ENCODE data around the gene PHF21A. TPM values are rescaled to one million over a fixed set of nuclear protein-coding genes. Genes with fewer than 3 reads are reported as not detected.

PHF21A gene
- total RNA-seq, 4 donors from 2014 or later: 9.8 to 20.2 (median 15.4) TPM

- Histone ChIP-seq H3K27ac (no peak overlapping the region), H3K27me3 (peaks cover 17 to 33% (median 21%) of the 10 kb centered on the region in 3 donors), H3K4me1 (peaks cover 3 to 10% of the 10 kb centered on the region in 2 donors), H3K9me3 (no peaks in the 10 kb centered on the region), H3K36me3 (no peaks in the 10 kb centered on the region), H3K4me3 (no peak overlapping the region)
- no peak for TF ChIP-seq POLR2A (IDR thresholded peaks at IDR 0.05)
- no peak for TF ChIP-seq CTCF (IDR thresholded peaks at IDR 0.05 in 4 of 5, conservative IDR thresholded peaks at IDR 0.05 in 1 of 5)
- DNase-seq (no peak), ATAC-seq (no peak)
- in situ Hi-C loops (cut with MboI; ENCODE audit: low sequenced_read_pairs in 4 of 4) (no loop called here), intact Hi-C loops (cut with DNase I; ENCODE audit: low total_unique reads) (no loop called here)
These were observed 193.4 kb downstream of the PHF21A start for GRCh38 chr11:45927684-45928413.

- in situ Hi-C loops (cut with MboI; ENCODE audit: low sequenced_read_pairs in 4 of 4) (no loop called here), intact Hi-C loops (cut with DNase I; ENCODE audit: low total_unique reads) (no loop called here)
- H3K4me1 ChIP-seq: peaks cover 5 to 10% of the 10 kb centered on the region in 2 donors
- H3K36me3 ChIP-seq: no peaks in the 10 kb centered on the region
- peaks cover 23 to 38% (median 26%) of the 10 kb centered on the region in 3 donors for H3K27me3 ChIP-seq
- TF ChIP-seq CTCF (IDR thresholded peaks at IDR 0.05 in 4 of 5, conservative IDR thresholded peaks at IDR 0.05 in 1 of 5) (no peak), POLR2A (IDR thresholded peaks at IDR 0.05) (no peak)
- no peak overlapping the region for H3K4me3 ChIP-seq
- no peak for ATAC-seq
- no peak overlapping the region for H3K27ac ChIP-seq
- DNase-seq: no peak
- no peaks in the 10 kb centered on the region for H3K9me3 ChIP-seq
These were observed 193.9 kb downstream of the PHF21A start for GRCh38 chr11:45927332-45927683.

- no peak overlapping the region for H3K27ac ChIP-seq
- DNase-seq (no peak), ATAC-seq (no peak)
- no peak overlapping the region for H3K4me3 ChIP-seq
- no peaks in the 10 kb centered on the region for H3K9me3 ChIP-seq
- H3K36me3 ChIP-seq: no peaks in the 10 kb centered on the region
- in situ Hi-C loops (cut with MboI; ENCODE audit: low sequenced_read_pairs in 4 of 4) (no loop called here), intact Hi-C loops (cut with DNase I; ENCODE audit: low total_unique reads) (no loop called here)
- peaks cover 27 to 42% (median 32%) of the 10 kb centered on the region in 3 donors for H3K27me3 ChIP-seq
- no peak for TF ChIP-seq CTCF (IDR thresholded peaks at IDR 0.05 in 4 of 5, conservative IDR thresholded peaks at IDR 0.05 in 1 of 5)
- TF ChIP-seq POLR2A (IDR thresholded peaks at IDR 0.05): no peak
- peaks cover 9 to 10% of the 10 kb centered on the region in 2 donors for H3K4me1 ChIP-seq
These were observed 194.5 kb downstream of the PHF21A start for GRCh38 chr11:45926536-45927331.

DNA sequence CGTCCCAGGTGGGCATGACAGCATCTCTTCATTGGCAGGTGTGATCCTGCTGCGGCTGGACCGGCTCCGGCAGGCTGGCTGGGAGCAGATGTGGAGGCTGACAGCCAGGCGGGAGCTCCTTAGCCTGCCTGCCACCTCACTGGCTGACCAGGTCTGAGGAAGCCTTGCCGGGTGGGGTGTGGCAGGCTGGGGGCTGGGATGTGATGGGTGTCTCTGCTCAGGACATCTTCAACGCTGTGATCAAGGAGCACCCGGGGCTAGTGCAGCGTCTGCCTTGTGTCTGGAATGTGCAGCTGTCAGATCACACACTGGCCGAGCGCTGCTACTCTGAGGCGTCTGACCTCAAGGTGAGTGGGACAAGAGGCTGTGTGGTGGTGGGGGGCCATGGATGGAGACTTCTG, 195.3 kb downstream of the PHF21A start:
- H3K27me3 ChIP-seq: peaks cover 27 to 42% (median 33%) of the 10 kb centered on the region in 3 donors
- no peak for ATAC-seq
- peaks cover 9 to 10% of the 10 kb centered on the region in 2 donors for H3K4me1 ChIP-seq
- H3K27ac ChIP-seq: no peak overlapping the region
- intact Hi-C loops (cut with DNase I; ENCODE audit: low total_unique reads): no loop called here
- in situ Hi-C loops (cut with MboI; ENCODE audit: low sequenced_read_pairs in 4 of 4): no loop called here
- no peaks in the 10 kb centered on the region for H3K9me3 ChIP-seq
- TF ChIP-seq POLR2A (IDR thresholded peaks at IDR 0.05): no peak
- no peak for TF ChIP-seq CTCF (IDR thresholded peaks at IDR 0.05 in 4 of 5, conservative IDR thresholded peaks at IDR 0.05 in 1 of 5)
- no peak for DNase-seq
- no peak overlapping the region for H3K4me3 ChIP-seq
- no peaks in the 10 kb centered on the region for H3K36me3 ChIP-seq

All from gastrocnemius medialis (tissue), 4 donors.